GM19372 (cell line): ENCODE measurements around the gene GLYR1.

Source experiments
- ATAC-seq: cut with Tn5 transposase; IDR thresholded peaks from one replicate; pipeline ENCODE4 v1.9.1; 2021; ENCODE audit warnings: mild to moderate bottlenecking, low read depth, moderate library complexity; ENCODE audit not compliant: unreplicated experiment

Gene GLYR1

GRCh38 chr16:4852221-4852872 is 5.3 kb upstream of the GLYR1 start:
- ATAC-seq, result no peak

DNA sequence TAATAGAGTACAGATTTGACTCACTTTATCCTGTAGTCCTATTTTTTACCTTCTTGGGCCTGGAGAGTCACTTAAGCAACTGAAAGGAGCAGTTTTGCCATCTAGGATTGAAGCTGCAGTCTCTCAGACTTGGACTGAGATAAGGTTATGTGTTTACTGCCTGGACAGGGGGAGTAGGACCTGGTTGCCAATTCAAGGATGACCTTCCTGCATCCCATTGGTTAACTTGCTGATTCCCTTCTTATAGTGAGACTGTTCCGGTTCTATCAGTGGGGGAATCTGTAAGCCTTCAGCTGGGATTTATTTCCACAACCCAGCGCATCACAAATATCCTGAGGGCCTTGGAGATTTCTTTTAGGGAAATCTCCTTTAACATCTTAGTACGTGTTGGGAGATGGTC is 3.1 kb upstream of the GLYR1 start:
- ATAC-seq, result no peak

GRCh38 chr16:4847774-4848587 is 893 bp upstream of the GLYR1 start:
- peak; percentile 12 for ATAC-seq

DNA sequence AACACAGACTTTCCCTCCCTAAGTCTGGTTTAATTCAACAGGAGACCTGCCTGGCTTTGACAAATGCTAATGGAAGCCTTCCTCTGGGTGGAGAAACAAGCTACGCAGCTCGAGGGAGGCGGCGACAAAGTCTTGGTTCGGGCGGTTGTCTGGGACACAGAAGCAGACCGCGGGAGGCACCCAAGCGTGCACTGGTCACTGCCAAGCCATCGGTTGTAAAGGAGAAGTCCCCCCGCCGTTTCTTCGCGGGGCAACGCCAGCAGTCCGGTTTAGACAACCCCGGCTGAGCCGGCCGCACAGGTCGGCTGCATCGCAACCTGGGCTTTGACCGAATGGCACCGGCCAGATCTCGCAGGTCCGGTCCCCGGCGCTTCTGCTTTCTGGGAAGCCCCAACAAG is 586 bp downstream of the GLYR1 start:
- ATAC-seq, result peak; percentile 25

DNA sequence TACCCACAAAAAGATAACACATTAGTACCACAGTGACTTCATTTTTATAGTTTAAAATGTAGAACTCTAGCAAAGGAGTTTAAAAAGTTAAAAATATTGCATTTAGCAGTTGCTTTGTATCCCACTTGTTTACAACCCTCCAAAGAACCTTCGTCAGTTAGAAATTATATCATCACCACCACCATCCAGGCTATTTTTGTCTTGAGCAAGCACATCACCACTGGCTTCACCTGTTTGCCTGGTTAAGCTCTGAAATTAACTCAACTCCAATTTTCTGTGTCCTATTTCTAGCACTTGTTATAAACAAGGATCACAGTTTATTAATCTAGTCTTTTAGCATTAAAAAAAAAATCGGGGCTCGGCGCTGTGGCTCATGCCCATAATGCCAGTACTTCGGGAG is 6.1 kb downstream of the GLYR1 start:
- no peak for ATAC-seq

DNA sequence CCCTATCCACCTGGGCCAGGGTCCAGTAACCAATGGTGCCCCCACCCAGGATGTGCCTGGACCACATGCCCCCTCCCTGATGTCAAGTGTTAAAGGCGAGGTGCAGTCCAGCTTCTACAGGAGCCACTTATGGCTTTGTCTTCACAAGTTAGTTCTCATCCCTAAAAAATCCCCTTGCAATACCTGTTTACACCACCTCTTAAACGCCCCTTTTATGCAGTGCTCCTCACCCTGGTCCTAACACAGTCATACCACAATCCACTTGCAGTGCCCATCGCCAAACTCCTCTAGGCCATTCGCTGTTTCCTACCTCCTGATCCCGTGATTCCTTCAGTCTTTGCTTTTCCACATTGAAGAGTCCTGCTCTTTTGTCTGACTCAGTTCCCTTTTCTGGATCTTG is 7.1 kb downstream of the GLYR1 start:
- no peak for ATAC-seq

GRCh38 chr16:4837733-4838501 is 9.2 kb downstream of the GLYR1 start:
- no peak for ATAC-seq

- ATAC-seq, result no peak
Measured at GRCh38 chr16:4836727-4837126, 10.4 kb downstream of the GLYR1 start.

DNA sequence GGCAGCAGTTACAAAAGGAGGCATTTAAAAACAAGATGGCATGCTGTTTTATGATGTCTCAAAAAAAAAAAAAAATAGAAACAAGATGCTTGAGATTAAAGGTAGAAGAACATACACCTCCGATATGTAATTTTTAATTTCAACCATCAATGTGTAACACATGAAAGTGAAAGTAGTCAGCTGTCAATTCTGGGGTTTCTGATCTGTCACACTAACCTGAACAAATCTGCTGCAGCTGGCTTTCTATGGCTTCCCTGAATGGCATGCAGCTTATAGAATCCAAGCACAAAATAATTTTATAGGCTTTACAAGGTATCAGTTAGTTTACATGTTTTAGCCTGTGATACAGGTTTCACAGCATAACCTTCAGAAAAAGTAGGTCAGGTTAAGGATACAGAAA is 13.5 kb downstream of the GLYR1 start:
- no peak for ATAC-seq

DNA sequence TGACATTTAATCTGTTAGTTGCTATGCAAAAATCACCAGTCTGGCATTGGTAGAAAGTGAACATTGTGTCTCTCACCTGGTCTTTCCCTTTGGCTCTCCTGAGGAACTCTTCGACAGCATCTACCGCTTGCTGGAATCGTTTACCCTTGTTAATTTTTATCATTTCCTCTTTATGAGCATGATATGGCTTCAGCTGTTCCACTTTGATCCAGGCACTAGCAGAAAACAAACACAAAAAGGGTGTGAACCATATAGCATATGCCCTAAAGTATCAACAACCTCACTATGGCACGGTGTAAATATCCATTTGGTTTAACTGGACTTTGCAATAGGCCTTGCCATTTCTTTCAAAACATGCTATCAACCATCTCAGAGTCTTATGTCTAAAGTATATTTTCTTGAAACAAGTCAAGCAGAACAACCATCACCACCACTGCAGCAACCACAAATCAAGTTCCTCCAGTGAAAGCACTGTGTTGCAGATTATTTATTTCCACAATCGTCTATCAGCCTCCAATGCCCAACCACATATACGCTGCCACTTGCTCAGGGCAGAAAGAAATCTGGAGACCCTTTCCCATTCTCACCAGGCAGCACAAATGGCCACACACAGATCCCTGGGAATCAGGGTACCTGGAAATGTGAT is 14.3 kb downstream of the GLYR1 start:
- ATAC-seq, result no peak

DNA sequence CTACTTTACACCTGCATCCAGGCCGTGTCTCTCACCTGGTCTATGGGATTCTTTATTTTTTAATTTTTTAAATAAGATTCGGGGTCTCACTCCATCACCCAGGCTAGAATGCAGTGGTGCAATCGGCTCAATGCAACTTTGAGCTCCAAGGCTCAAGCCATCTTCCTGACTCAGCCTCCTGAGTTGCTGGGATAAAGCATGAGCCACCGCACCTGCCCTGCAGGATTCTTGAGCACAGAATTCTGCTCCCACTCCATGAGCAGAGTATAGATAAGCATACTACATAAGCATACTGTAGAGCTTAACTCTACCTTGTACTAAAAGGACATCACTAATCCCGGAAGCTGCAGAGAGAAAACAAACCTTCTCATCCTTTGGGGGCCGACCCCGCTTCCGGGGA is 15.5 kb downstream of the GLYR1 start:
- no peak for ATAC-seq

GRCh38 chr16:4830408-4830807 is 16.7 kb downstream of the GLYR1 start:
- no peak for ATAC-seq

DNA sequence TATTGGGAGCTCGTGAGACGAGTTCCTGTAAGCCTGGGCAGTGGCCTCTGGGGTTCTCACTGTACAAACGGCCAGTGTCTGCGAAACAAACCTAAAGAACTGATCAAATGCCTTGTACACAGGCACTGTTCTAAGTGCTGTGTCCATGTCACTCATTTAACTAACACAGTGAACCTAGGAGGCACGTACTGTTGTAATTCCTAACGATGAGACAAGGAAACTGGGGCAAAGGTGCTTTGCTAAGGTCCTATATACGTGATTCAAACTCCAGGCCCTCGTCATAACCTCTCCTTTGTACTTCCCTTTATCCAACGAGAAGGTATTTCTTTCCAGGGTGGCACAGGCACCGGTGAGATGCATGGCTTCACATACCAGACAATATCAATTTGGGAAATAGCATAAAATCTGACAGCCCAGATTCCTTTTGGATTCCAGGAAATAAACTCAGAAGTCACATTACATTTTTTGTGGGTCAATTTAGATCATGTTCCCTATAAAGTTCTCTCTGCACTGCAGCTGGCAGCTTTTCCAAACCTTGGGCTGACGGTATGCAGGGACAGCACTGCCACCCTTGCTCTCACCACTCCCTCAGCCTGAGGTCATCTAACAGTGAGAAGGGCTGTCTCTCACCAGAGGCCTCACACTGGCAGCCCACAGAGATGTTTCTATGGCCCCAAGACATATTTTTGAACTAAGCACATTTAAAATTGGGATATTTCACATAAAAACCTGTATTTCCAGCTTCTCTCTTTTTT is 18.3 kb downstream of the GLYR1 start:
- ATAC-seq, result no peak

DNA sequence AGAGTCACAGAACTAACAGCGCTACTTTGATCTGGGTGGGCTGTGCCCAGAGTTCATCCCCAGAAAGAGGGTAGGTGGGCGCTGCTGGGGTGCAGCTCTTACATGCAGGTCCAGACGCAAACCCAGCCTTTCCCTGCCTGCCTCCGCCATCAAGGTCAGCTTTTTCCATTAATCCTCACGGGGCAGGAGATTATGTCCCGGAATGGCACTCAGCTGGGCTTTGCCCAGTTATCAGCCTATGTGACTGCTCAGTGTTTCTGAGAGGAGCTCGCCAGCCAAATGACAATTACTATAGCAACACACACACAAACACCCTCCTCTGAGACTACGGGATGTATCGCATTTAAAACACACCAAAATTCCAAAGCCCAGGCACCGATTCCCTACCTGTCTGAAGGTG is 20.1 kb downstream of the GLYR1 start:
- no peak for ATAC-seq

GRCh38 chr16:4826526-4826925 is 20.6 kb downstream of the GLYR1 start:
- no peak for ATAC-seq

DNA sequence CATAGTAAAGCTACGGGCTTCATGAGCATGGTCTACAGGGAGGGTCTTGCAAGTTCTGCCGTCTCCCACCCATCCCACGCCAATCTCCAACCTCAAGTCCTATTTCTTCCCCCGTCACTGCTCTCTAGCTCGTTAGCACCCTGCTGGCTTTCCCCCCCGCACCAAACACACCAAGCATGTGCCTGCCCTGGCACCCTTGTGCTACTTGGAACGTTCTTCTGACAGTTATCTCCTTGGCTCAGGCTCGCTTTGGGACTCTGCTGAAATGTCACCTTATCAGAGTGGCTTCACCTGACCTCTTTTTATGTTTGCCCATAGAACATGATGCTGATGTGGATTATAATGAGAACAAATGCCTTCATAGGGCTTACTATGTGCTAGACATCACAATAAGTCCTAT is 21.9 kb downstream of the GLYR1 start:
- no peak for ATAC-seq

DNA sequence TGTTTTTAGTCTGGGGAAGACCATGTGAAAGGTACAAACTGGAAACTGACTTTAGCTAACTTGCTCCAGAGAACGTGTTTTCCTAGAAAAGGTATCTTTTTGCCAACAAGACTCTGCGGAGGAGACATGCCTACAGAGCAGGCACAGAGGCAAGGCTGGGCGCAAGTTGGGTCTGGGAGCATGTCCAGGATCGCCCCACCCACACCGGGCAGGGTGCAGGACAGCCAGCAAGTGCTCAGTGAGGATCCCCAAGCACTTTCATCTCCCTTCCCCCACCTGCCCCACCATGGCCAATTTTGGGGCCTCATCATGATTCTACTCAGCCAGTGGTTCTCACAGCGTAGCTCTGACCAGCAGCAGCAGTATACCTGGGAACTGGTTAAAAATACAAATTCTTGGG is 26.4 kb downstream of the GLYR1 start:
- ATAC-seq, result no peak

DNA sequence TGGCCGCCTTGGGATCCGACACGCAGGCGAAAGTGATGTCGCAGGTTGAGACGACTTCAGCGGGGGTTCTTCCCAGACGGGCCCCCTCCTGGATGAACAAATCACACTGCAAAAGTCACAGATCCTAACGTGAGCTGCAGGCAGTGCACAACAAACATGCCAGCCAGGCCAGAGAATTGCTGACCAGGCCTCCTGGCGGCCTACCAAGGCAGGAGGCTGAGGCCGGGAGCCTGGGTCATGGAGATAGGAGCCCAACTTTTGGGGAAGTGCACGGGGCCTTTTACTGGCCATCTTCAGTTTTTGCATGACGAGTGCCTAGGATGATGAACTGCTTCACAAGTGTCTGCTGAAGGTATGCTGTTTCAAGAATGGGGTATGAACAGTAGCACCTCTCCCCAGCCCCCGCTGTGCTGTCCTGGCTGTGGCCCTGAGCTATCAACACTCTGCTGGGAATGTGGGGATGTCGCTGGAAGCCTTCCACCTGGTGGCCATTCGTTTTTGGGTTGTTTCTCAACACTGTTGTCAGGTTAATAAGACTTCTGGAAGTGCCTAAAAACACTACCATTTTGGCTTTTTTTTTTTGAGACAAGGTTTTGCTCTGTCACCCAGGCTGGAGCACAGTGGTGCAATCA is 32.4 kb downstream of the GLYR1 start:
- ATAC-seq, result no peak

GRCh38 chr16:4814046-4814445 is 33.0 kb downstream of the GLYR1 start:
- ATAC-seq, result no peak
